ENCODE results near the gene GH2.

GRCh38 chr17:63853260-63853659, 28.5 kb downstream of the GH2 start:
- TF ChIP-seq, protein P1, sequence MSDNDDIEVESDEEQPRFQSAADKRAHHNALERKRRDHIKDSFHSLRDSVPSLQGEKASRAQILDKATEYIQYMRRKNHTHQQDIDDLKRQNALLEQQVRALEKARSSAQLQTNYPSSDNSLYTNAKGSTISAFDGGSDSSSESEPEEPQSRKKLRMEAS (IDR thresholded peaks at IDR 0.05; ENCODE audit: insufficient read depth, insufficient read length): no peak
- TF ChIP-seq EZH2 (IDR thresholded peaks at IDR 0.05; ENCODE audit: borderline replicate concordance, low read depth, low read length, severe bottlenecking) (no peak), CTCF (IDR thresholded peaks at IDR 0.05; ENCODE audit: extremely low read depth in 1 of 2, insufficient read depth in 1 of 2, low read depth in 1 of 2, low read length in 2 of 2) (no peak), GATA2 (IDR thresholded peaks at IDR 0.05; ENCODE audit: insufficient read depth, insufficient read length, low read depth, low read length) (no peak)
